ENCODE data around the gene IL17RC. TPM values are rescaled to one million over a fixed set of nuclear protein-coding genes. Genes with fewer than 3 reads are reported as not detected.

IL17RC gene
- total RNA-seq, 1 experiment from 2014 or later, result 6.8 TPM

GRCh38 chr3:9928158-9928557 is 11.3 kb downstream of the IL17RC start:
- Histone ChIP-seq H3K4me2 (ENCODE audit: insufficient read depth, insufficient read length, low read length) (no peak overlapping the region), H2BK5ac (ENCODE audit: insufficient read length, low read length) (no peak overlapping the region), H4K20me1 (ENCODE audit: control insufficient read depth, insufficient read depth, insufficient read length) (no peaks in the 10 kb centered on the region), H2BK12ac (ENCODE audit: insufficient read length, low read depth, low read length) (no peak overlapping the region), H2BK20ac (ENCODE audit: low read depth, low read length, poor library complexity, severe bottlenecking) (no peak overlapping the region), H3K4ac (ENCODE audit: low read depth, low read length) (no peak overlapping the region), H3T11ph (ENCODE audit: low read length) (no peak overlapping the region), H3K56ac (ENCODE audit: insufficient read length, low read depth, low read length) (no peak overlapping the region), H3K9ac (ENCODE audit: extremely low read depth, insufficient read length, low read length) (no peak overlapping the region), H2BK120ac (ENCODE audit: low read depth, low read length, poor library complexity, severe bottlenecking) (no peak overlapping the region), H3K9me3 (ENCODE audit: control insufficient read depth, low read depth, low read length) (no peaks in the 10 kb centered on the region), H3K23ac (ENCODE audit: insufficient read length, low read depth, low read length) (no peak overlapping the region), H3K79me1 (ENCODE audit: insufficient read depth, low read depth, low read length, poor library complexity, severe bottlenecking) (no peaks in the 10 kb centered on the region), H4K8ac (replicated peaks; ENCODE audit: insufficient read length, low read depth, low read length) (no peak overlapping the region), H3K23me2 (ENCODE audit: insufficient read length, low read depth, low read length, poor library complexity, severe bottlenecking) (peaks cover 3% of the 10 kb centered on the region), H2BK15ac (ENCODE audit: low read depth, low read length) (no peak overlapping the region), H3K79me2 (ENCODE audit: insufficient read depth, low read length) (no peaks in the 10 kb centered on the region), H3K18ac (ENCODE audit: insufficient read length, low read depth, low read length) (no peak overlapping the region), H4K5ac (ENCODE audit: insufficient read length, low read depth, low read length) (no peak overlapping the region), H2AFZ (ENCODE audit: low read length) (no peak overlapping the region), H2AK5ac (ENCODE audit: insufficient read length, low read length) (no peak overlapping the region), H4K91ac (ENCODE audit: insufficient read length, low read depth, low read length) (no peak overlapping the region), H3K4me1 (ENCODE audit: insufficient read depth, low read length) (no peaks in the 10 kb centered on the region), H3K27me3 (ENCODE audit: insufficient read depth, low read length) (no peaks in the 10 kb centered on the region), H3K27ac (ENCODE audit: insufficient read length, low read depth, low read length) (no peak overlapping the region), H3K14ac (ENCODE audit: insufficient read depth, low read length) (no peak overlapping the region)
- TF ChIP-seq, protein P1, sequence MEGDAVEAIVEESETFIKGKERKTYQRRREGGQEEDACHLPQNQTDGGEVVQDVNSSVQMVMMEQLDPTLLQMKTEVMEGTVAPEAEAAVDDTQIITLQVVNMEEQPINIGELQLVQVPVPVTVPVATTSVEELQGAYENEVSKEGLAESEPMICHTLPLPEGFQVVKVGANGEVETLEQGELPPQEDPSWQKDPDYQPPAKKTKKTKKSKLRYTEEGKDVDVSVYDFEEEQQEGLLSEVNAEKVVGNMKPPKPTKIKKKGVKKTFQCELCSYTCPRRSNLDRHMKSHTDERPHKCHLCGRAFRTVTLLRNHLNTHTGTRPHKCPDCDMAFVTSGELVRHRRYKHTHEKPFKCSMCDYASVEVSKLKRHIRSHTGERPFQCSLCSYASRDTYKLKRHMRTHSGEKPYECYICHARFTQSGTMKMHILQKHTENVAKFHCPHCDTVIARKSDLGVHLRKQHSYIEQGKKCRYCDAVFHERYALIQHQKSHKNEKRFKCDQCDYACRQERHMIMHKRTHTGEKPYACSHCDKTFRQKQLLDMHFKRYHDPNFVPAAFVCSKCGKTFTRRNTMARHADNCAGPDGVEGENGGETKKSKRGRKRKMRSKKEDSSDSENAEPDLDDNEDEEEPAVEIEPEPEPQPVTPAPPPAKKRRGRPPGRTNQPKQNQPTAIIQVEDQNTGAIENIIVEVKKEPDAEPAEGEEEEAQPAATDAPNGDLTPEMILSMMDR (conservative IDR thresholded peaks at IDR 0.05), result no peak
- no peak overlapping the region for H3K4me3 Mint-ChIP-seq
- no CpG with 5 or more reads among the region's 23 CpGs for WGBS (ENCODE audit: extremely low coverage, insufficient read length, low lambda C conversion rate)
- peaks cover 2 to 13% (median 7%) of the 10 kb centered on the region in 3 experiments; a peak in 4 of 7 replicates for H3K36me3 Mint-ChIP-seq (ENCODE audit: insufficient read depth in 1 of 3, low read depth in 3 of 3)
- peaks cover 5% of the 10 kb centered on the region for H3K27me3 Mint-ChIP-seq (ENCODE audit: low read depth)
- peaks cover 2% of the 10 kb centered on the region in 2 experiments; a peak in 2 of 4 replicates for H3K4me1 Mint-ChIP-seq
- H3K9me3 Mint-ChIP-seq, result 0 out of 5 replicates have a peak, but pooled peaks cover 0 to 4% of the 10 kb centered on the region in 2 experiments
- DNase-seq, result no peak
- H3K27ac Mint-ChIP-seq, result no peak overlapping the region

Measured in H9 (cell line).